ENCODE results near the gene PARN. TPM values are rescaled to one million over a fixed set of nuclear protein-coding genes. Genes with fewer than 3 reads are reported as not detected.
"Not testable (repeated sequence)": the region's sequence is repeated elsewhere in the genome, so short reads cannot be mapped to it uniquely, and the experiment has no call there.

The PARN gene
- polyA plus RNA-seq, 1 experiment = 18.5 TPM

- H3K4me3 ChIP-seq (ENCODE audit: low read depth, low read length) = no peak overlapping the region
- H3K27me3 ChIP-seq (ENCODE audit: control insufficient read depth, insufficient read depth, low read length) = no peaks in the 10 kb centered on the region
- no peaks in the 10 kb centered on the region for H3K36me3 ChIP-seq (ENCODE audit: control insufficient read depth, insufficient read depth, low read length)
- ChIA-PET CTCF (no interaction called here), POLR2A (no interaction called here)
- TF ChIP-seq, protein P1, sequence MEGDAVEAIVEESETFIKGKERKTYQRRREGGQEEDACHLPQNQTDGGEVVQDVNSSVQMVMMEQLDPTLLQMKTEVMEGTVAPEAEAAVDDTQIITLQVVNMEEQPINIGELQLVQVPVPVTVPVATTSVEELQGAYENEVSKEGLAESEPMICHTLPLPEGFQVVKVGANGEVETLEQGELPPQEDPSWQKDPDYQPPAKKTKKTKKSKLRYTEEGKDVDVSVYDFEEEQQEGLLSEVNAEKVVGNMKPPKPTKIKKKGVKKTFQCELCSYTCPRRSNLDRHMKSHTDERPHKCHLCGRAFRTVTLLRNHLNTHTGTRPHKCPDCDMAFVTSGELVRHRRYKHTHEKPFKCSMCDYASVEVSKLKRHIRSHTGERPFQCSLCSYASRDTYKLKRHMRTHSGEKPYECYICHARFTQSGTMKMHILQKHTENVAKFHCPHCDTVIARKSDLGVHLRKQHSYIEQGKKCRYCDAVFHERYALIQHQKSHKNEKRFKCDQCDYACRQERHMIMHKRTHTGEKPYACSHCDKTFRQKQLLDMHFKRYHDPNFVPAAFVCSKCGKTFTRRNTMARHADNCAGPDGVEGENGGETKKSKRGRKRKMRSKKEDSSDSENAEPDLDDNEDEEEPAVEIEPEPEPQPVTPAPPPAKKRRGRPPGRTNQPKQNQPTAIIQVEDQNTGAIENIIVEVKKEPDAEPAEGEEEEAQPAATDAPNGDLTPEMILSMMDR (IDR thresholded peaks at IDR 0.05; ENCODE audit: insufficient read depth, low read depth, low read length) = no peak
- no peak for DNase-seq (ENCODE audit: low read depth)
Measured at GRCh38 chr16:14407786-14408399, 222.2 kb downstream of the PARN start.

GRCh38 chr16:14405611-14406537 lies 224.2 kb downstream of the PARN start:
- DNase-seq (ENCODE audit: low read depth) = no peak
- ChIA-PET POLR2A (no interaction called here), CTCF (no interaction called here)
- Histone ChIP-seq H3K27me3 (ENCODE audit: control insufficient read depth, insufficient read depth, low read length) (no peaks in the 10 kb centered on the region), H3K36me3 (ENCODE audit: control insufficient read depth, insufficient read depth, low read length) (no peaks in the 10 kb centered on the region), H3K4me3 (ENCODE audit: low read depth, low read length) (no peak overlapping the region)
- TF ChIP-seq, protein P1 (IDR thresholded peaks at IDR 0.05; ENCODE audit: insufficient read depth, low read depth, low read length) = no peak

- POLR2A ChIA-PET; H3K27me3 ChIP-seq (ENCODE audit: control insufficient read depth, insufficient read depth, low read length); H3K4me3 ChIP-seq (ENCODE audit: low read depth, low read length); DNase-seq (ENCODE audit: low read depth); H3K36me3 ChIP-seq (ENCODE audit: control insufficient read depth, insufficient read depth, low read length): not testable (repeated sequence)
- CTCF ChIA-PET = interaction anchor here (1.2 kb wide), 1 partner anchor 483 kb away, joined by 3 read pairs; the partner anchor contains the start of gene ERCC4
Measured at GRCh38 chr16:14403001-14403389, 227.1 kb downstream of the PARN start.

DNA sequence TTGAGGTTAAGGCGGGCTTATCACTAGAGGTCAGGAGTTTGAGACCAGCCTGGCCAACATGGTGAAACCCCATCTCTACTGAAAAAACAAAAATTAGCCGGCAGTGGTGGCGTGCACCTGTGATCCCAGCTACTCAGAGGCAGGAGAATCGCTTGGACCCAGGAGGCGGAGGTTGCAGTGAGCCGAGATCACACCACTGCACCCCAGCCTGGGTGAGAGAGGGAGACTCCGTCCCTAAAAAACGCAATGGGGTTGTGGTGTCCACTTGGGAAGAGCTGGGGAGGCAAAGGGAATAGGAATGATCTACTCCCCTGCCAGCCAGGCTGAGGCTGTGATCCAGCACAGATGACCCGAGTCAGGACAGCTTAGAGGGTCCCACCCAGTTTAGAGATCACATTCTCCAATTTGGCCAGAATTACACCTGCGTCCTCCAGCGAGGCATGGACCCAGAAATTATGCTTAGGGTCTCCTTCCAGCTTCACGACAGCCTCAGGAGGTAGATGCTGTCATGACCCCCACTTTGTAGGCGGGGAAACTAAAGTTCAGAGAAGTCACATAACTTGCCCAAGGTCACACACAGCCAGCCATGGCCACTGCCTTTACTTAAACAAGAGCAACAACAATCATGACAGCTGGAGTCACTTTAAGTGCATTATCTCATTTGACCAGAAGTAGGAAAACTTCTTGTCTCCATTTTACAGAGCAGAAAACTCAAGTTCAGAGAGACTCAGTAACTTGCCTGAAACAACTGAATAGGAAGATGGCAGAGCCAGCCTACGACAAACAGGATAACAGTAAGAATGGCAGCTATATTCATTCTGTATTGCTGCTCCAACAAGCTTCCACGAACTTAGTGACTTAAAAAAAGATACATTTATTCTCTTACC lies 227.7 kb downstream of the PARN start:
- H3K36me3 ChIP-seq (ENCODE audit: control insufficient read depth, insufficient read depth, low read length); H3K4me3 ChIP-seq (ENCODE audit: low read depth, low read length); H3K27me3 ChIP-seq (ENCODE audit: control insufficient read depth, insufficient read depth, low read length); DNase-seq (ENCODE audit: low read depth); POLR2A ChIA-PET: not testable (repeated sequence)
- CTCF ChIA-PET = interaction anchor here (1.2 kb wide), 1 partner anchor 483 kb away, joined by 3 read pairs; the partner anchor contains the start of gene ERCC4

DNA sequence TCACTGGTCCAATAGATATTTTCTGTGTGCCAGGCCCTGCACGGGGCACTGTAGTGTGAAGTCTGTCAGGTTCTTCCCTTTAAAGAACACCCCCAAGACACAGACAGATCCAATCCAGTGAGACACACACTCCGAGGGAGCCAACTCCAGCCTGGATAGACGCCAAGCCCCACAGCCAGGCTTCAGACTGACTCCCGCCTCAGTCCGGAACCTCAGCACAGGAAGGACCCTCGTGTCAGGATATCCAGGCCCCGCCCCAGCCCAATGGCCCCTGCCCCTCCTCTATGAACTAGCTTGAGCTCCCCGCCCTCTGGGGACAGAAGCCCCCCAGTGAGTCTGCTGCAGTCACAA lies 228.4 kb downstream of the PARN start:
- H3K27me3 ChIP-seq (ENCODE audit: control insufficient read depth, insufficient read depth, low read length); POLR2A ChIA-PET; DNase-seq (ENCODE audit: low read depth); H3K36me3 ChIP-seq (ENCODE audit: control insufficient read depth, insufficient read depth, low read length); CTCF ChIA-PET; H3K4me3 ChIP-seq (ENCODE audit: low read depth, low read length): not testable (repeated sequence)

DNA sequence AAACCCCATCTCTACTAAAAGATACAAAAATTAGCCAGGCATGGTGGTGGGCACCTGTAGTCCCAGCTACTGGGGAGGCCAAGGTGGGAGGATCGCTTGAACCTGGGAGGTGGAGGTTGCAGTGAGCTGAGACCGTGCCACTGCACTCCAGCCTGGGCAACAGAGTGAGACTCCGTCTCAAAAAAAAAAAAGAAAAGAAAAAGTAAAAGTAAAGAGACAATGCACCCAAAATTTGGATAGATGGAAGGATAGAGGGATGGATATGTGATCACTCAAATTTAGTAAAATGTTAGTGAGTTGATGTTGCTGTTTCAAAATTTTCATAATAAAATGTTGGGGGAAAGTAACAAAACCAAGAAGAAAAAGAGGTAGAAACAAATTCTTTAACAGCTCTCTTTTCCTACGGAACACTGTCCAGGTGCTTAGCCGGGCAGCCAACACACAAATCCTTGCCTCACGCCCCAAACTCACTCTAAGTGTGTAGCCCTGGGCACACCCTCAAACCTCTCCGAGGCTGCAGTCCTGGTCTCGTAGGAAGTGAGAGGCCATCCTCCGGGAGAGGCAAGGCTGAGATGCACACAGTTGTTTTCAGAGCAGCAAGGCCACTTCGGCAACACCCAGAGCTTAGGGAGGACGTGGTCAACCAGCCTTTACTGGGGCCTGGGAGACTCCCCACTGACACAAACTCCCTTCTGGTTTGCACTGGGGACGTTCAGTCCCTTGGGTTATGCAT lies 228.9 kb downstream of the PARN start:
- POLR2A ChIA-PET; H3K36me3 ChIP-seq (ENCODE audit: control insufficient read depth, insufficient read depth, low read length); H3K27me3 ChIP-seq (ENCODE audit: control insufficient read depth, insufficient read depth, low read length); H3K4me3 ChIP-seq (ENCODE audit: low read depth, low read length); DNase-seq (ENCODE audit: low read depth): not testable (repeated sequence)
- CTCF ChIA-PET = interaction anchor here (0.6 to 1.4 kb wide), 2 partner anchors 12 to 623 kb away, joined by 3 read pairs; no protein-coding TSS in a partner anchor
